ENCODE data around the gene JARID2. TPM values are rescaled to one million over a fixed set of nuclear protein-coding genes. Genes with fewer than 3 reads are reported as not detected.
A peak's percentile ranks its signal among the peaks of the same experiment; 100 is the strongest.

JARID2 gene
- total and polyA plus RNA-seq, 10 of the 15 experiments (the other 5 are each of a cell fraction or from before 2014, with no cell fraction given): 4.2 to 21.6 (median 11.7) TPM

- no peak for TF ChIP-seq ZNF592 (IDR thresholded peaks at IDR 0.05)
- TF ChIP-seq MXI1 (IDR thresholded peaks at IDR 0.05; ENCODE audit: low read depth, low read length): peak; percentile 15
- 0 out of 2 replicates have a peak, but pooled peaks have one; percentile 66 for TF ChIP-seq POLR2AphosphoS5 (IDR thresholded peaks at IDR 0.05; ENCODE audit: low read length)
- TF ChIP-seq ATF7 (IDR thresholded peaks at IDR 0.05; ENCODE audit: low read depth): peak; percentile 85
- peak; percentile 71 for TF ChIP-seq ATF2 (IDR thresholded peaks at IDR 0.05; ENCODE audit: low read length)
- TF ChIP-seq RAD51 (IDR thresholded peaks at IDR 0.05): no peak
- TF ChIP-seq IRF4 (IDR thresholded peaks at IDR 0.05; ENCODE audit: low read depth, low read length): no peak
- TF ChIP-seq ZBTB33 (IDR thresholded peaks at IDR 0.05): no peak
- TF ChIP-seq ZNF207 (IDR thresholded peaks at IDR 0.05; ENCODE audit: borderline replicate concordance): 0 out of 2 replicates have a peak, but pooled peaks have one; percentile 50
- TF ChIP-seq BHLHE40 (IDR thresholded peaks at IDR 0.05; ENCODE audit: borderline replicate concordance in 1 of 2, low read depth in 2 of 2, low read length in 1 of 2): peak in 1 of 2 experiments; percentile 75; a peak in 2 of 4 replicates
- peak; percentile 46; the same call in 1 of the 2 replicates for TF ChIP-seq ZBED1 (IDR thresholded peaks at IDR 0.05; ENCODE audit: borderline replicate concordance)
- TF ChIP-seq POLR2AphosphoS2 (IDR thresholded peaks at IDR 0.05; ENCODE audit: low read depth, low read length): no peak
- peak; percentile 90 for TF ChIP-seq MEF2B (IDR thresholded peaks at IDR 0.05; ENCODE audit: partially characterized antibody, poor library complexity, severe bottlenecking)
- TF ChIP-seq PAX5 (IDR thresholded peaks at IDR 0.05; ENCODE audit: borderline replicate concordance, low read depth, low read length): peak; percentile 58; the same call in 1 of the 2 replicates
- no peak for TF ChIP-seq IRF3 (IDR thresholded peaks at IDR 0.05)
- TF ChIP-seq MTA3 (IDR thresholded peaks at IDR 0.05; ENCODE audit: borderline replicate concordance, low read length): peak; percentile 70; the same call in 1 of the 2 replicates
- no peak for TF ChIP-seq TCF3 (IDR thresholded peaks at IDR 0.05; ENCODE audit: borderline replicate concordance, insufficient read depth, low read depth, low read length)
- TF ChIP-seq ZNF217 (IDR thresholded peaks at IDR 0.05): no peak
- TF ChIP-seq RFX5 (IDR thresholded peaks at IDR 0.05; ENCODE audit: low read depth, low read length): no peak
- peak; percentile 48; the same call in 1 of the 2 replicates for TF ChIP-seq ZNF384 (IDR thresholded peaks at IDR 0.05; ENCODE audit: borderline replicate concordance, low read depth, low read length)
These were observed 113.5 kb downstream of the JARID2 start (continued) for GRCh38 chr6:15359335-15359862.
